GM12801 (cell line): ENCODE measurements around the gene RBM15.

Experiments
- TF ChIP-seq, protein P1 (sequence below): IDR thresholded peaks from one replicate; pipeline ENCODE4 v1.5.1; 2011; ENCODE audit warnings: control low read depth; ENCODE audit not compliant: insufficient read length; ENCODE audit errors: extremely low read depth

Gene RBM15

GRCh38 chr1:110300412-110301085 lies 38.6 kb upstream of the RBM15 start:
- TF ChIP-seq, protein P1, sequence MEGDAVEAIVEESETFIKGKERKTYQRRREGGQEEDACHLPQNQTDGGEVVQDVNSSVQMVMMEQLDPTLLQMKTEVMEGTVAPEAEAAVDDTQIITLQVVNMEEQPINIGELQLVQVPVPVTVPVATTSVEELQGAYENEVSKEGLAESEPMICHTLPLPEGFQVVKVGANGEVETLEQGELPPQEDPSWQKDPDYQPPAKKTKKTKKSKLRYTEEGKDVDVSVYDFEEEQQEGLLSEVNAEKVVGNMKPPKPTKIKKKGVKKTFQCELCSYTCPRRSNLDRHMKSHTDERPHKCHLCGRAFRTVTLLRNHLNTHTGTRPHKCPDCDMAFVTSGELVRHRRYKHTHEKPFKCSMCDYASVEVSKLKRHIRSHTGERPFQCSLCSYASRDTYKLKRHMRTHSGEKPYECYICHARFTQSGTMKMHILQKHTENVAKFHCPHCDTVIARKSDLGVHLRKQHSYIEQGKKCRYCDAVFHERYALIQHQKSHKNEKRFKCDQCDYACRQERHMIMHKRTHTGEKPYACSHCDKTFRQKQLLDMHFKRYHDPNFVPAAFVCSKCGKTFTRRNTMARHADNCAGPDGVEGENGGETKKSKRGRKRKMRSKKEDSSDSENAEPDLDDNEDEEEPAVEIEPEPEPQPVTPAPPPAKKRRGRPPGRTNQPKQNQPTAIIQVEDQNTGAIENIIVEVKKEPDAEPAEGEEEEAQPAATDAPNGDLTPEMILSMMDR = no peak

GRCh38 chr1:110302836-110303235 lies 36.3 kb upstream of the RBM15 start:
- TF ChIP-seq, protein P1 = no peak

GRCh38 chr1:110305900-110306420 lies 33.2 kb upstream of the RBM15 start:
- TF ChIP-seq, protein P1 = no peak

- TF ChIP-seq, protein P1 = no peak
Measured at GRCh38 chr1:110307239-110307974, 31.8 kb upstream of the RBM15 start.

- TF ChIP-seq, protein P1 = no peak
Measured at GRCh38 chr1:110308247-110308646, 30.9 kb upstream of the RBM15 start.

DNA sequence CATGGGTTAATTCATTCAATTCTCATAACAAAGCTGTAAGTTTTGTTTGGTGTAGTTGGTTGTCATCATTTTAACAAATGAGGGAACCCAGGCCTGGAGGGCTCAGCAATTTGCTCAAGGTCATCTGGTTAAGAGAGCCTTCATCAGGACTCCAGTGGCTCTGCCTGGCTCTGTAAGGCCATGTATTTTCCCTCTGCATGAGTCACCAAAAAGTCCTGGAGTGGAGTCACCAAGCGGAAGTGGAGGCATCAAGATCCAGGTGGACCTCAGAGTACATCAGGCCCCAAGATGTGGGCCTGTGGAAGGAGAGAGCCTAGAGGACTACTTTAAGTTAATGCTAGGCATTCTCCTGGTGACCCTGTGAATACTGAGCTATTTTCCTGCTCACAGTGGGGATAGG lies 30.0 kb upstream of the RBM15 start:
- TF ChIP-seq, protein P1 = no peak

- TF ChIP-seq, protein P1 = no peak
Measured at GRCh38 chr1:110309767-110310166, 29.4 kb upstream of the RBM15 start.
